SK-N-SH treated with all-trans-retinoic acid at 6 μM for 48 hours (cell line): ENCODE results near the gene GNPTAB.
"Not testable (repeated sequence)": the region's sequence is repeated elsewhere in the genome, so short reads cannot be mapped to it uniquely, and the experiment has no call there.

Experiments used
- SNAI2 ChIP-seq: fragments of 250-450 bp; sonication (Bioruptor Pico); IDR thresholded peaks from 2 replicates; pipeline ENCODE4 v1.5.0; 2020; ENCODE audit warnings: mild to moderate bottlenecking, moderate library complexity
- TCF4 ChIP-seq: fragments of 250-450 bp; sonication (Bioruptor Pico); IDR thresholded peaks from 2 replicates; pipeline ENCODE4 v1.8.0; 2021; ENCODE audit warnings: mild to moderate bottlenecking, moderate library complexity, borderline replicate concordance
- TOX ChIP-seq: fragments of 250-450 bp; sonication (Bioruptor Pico); IDR thresholded peaks from 2 replicates; pipeline ENCODE4 v1.8.0; 2021; ENCODE audit warnings: mild to moderate bottlenecking, moderate library complexity, borderline replicate concordance
- ZC3H10 ChIP-seq: fragments of 250-450 bp; sonication (Bioruptor Pico); IDR thresholded peaks from 2 replicates; pipeline ENCODE4 v1.5.1; 2021; ENCODE audit warnings: mild to moderate bottlenecking, moderate library complexity
- ZFP3 ChIP-seq: fragments of 250-450 bp; sonication (Bioruptor Pico); IDR thresholded peaks from 2 replicates; pipeline ENCODE4 v1.5.0; 2020; ENCODE audit warnings: mild to moderate bottlenecking, moderate library complexity
- ZFP30 ChIP-seq: fragments of 450-650 bp; formaldehyde crosslinking; IDR thresholded peaks from 2 replicates; pipeline ENCODE4 v1.5.0; 2022; ENCODE audit warnings: mild to moderate bottlenecking, moderate library complexity
- TF ChIP-seq, protein P1 (sequence below): fragments of 250-450 bp; sonication (Bioruptor Pico); IDR thresholded peaks from 2 replicates; pipeline ENCODE4 v1.8.0; 2020; ENCODE audit warnings: mild to moderate bottlenecking, moderate library complexity, borderline replicate concordance
- TF ChIP-seq, protein P2 (sequence below): fragments of 250-450 bp; sonication (Bioruptor Pico); IDR thresholded peaks from 2 replicates; pipeline ENCODE4 v1.5.1; 2020; ENCODE audit warnings: low read depth, mild to moderate bottlenecking, moderate library complexity
- TF ChIP-seq, protein P3 (sequence below): fragments of 250-450 bp; sonication (Bioruptor Pico); IDR thresholded peaks from 2 replicates; pipeline ENCODE4 v1.5.0; 2020; ENCODE audit warnings: mild to moderate bottlenecking, moderate library complexity

DNA sequence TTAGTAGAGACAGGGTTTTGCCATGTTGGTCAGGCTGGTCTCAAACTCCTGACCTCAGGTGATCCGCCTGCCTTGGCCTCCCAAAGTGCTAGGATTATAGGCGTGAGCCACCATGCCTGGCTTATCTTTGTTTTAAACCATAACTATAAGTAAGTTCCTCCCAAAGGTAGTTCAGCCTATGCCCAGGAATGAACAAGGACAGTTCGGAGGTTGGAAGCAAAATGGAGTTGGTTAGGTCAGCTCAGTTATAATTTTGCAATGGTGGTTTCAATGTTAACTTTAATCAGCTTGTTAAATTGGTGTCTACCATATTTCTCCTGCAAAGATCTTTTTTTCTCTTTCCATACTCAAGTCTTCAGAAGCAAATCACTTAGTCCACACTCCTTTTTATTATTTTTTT, 36.9 kb upstream of the GNPTAB start:
- not testable (repeated sequence) for TF ChIP-seq TCF4; ZFP30; TOX; ZFP3 (CRISPR knock-in tag); SNAI2; ZC3H10 (CRISPR knock-in tag)
- TF ChIP-seq, protein P1, sequence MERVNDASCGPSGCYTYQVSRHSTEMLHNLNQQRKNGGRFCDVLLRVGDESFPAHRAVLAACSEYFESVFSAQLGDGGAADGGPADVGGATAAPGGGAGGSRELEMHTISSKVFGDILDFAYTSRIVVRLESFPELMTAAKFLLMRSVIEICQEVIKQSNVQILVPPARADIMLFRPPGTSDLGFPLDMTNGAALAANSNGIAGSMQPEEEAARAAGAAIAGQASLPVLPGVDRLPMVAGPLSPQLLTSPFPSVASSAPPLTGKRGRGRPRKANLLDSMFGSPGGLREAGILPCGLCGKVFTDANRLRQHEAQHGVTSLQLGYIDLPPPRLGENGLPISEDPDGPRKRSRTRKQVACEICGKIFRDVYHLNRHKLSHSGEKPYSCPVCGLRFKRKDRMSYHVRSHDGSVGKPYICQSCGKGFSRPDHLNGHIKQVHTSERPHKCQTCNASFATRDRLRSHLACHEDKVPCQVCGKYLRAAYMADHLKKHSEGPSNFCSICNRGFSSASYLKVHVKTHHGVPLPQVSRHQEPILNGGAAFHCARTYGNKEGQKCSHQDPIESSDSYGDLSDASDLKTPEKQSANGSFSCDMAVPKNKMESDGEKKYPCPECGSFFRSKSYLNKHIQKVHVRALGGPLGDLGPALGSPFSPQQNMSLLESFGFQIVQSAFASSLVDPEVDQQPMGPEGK (CRISPR knock-in tag) = not testable (repeated sequence)
- TF ChIP-seq, protein P2, sequence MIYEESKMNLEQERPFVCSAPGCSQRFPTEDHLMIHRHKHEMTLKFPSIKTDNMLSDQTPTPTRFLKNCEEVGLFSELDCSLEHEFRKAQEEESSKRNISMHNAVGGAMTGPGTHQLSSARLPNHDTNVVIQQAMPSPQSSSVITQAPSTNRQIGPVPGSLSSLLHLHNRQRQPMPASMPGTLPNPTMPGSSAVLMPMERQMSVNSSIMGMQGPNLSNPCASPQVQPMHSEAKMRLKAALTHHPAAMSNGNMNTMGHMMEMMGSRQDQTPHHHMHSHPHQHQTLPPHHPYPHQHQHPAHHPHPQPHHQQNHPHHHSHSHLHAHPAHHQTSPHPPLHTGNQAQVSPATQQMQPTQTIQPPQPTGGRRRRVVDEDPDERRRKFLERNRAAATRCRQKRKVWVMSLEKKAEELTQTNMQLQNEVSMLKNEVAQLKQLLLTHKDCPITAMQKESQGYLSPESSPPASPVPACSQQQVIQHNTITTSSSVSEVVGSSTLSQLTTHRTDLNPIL (CRISPR knock-in tag) = not testable (repeated sequence)
- TF ChIP-seq, protein P3, sequence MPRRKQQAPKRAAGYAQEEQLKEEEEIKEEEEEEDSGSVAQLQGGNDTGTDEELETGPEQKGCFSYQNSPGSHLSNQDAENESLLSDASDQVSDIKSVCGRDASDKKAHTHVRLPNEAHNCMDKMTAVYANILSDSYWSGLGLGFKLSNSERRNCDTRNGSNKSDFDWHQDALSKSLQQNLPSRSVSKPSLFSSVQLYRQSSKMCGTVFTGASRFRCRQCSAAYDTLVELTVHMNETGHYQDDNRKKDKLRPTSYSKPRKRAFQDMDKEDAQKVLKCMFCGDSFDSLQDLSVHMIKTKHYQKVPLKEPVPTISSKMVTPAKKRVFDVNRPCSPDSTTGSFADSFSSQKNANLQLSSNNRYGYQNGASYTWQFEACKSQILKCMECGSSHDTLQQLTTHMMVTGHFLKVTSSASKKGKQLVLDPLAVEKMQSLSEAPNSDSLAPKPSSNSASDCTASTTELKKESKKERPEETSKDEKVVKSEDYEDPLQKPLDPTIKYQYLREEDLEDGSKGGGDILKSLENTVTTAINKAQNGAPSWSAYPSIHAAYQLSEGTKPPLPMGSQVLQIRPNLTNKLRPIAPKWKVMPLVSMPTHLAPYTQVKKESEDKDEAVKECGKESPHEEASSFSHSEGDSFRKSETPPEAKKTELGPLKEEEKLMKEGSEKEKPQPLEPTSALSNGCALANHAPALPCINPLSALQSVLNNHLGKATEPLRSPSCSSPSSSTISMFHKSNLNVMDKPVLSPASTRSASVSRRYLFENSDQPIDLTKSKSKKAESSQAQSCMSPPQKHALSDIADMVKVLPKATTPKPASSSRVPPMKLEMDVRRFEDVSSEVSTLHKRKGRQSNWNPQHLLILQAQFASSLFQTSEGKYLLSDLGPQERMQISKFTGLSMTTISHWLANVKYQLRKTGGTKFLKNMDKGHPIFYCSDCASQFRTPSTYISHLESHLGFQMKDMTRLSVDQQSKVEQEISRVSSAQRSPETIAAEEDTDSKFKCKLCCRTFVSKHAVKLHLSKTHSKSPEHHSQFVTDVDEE (CRISPR knock-in tag) = not testable (repeated sequence)
